NCI-H2171 treated with DMSO at 0.1 percent for 48 hours (cell line): ENCODE data around the gene DPP10.

Experiments used
- DNase-seq: peaks from one replicate; lab custom pipeline; 2025; lab: John Stamatoyannopoulos, UW

DPP10 gene

DNA sequence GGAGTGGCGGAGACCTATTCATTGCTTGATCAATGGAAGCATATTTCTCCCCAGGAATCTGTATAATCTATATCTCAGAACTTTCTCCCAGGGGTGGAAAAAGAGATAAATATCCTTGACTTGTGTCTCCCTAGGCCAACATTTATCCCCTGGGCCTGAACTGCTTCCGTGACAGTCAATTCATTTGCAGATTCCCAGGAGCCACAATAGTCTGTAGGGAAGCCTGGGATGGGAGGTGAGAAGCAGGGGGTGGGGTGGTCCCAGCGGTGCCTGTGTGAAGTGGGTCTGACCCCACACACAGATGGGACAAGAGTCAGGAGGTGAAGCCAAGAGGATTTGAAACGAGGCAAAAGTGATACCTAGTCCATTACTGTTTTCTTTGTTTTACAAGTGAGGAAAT is 166.8 kb downstream of the DPP10 start:
- DNase-seq = no peak

- no peak for DNase-seq
Measured at GRCh38 chr2:114609801-114610200, 167.4 kb downstream of the DPP10 start.

GRCh38 chr2:114610677-114611076 is 168.2 kb downstream of the DPP10 start:
- no peak for DNase-seq

DNA sequence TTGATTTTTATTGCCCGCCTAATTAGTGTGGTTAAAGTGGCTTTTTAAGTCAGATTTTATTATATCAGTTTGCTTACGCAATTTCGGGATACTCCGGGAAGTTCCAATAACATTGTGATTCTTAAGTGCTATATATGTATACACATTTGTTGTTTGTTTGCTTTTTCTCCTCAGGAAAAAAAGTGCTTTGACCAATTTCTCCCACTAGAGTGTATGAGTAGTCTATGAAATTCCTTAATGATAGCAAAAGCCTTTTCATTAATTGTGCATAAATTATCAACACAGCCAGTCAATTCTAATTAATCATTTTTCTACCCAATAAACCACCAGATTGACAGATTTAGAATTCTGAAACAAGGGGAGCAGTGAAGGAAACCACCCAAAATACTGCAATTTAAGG is 172.2 kb downstream of the DPP10 start:
- no peak for DNase-seq

- no peak for DNase-seq
Measured at GRCh38 chr2:114628481-114628880, 186.0 kb downstream of the DPP10 start.

DNA sequence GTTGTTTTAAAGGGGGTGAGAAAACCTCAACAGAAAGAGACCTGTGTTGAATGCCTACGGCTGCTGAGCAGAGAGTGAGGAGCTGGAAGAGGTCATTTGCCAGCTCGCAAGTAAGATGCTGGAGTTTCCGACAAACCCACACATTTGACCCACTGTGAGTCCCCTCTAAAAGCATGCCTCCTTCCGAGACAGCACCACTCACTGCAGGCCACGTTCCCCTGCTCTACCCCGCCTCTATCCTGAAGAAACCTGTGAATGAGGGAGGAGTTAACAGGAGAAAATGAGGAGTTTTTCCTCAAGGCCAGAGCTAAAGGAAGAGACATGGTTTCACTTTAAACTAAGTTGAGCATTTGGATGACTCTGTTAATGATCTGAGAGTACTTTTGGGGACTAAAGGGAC is 188.7 kb downstream of the DPP10 start:
- no peak for DNase-seq

DNA sequence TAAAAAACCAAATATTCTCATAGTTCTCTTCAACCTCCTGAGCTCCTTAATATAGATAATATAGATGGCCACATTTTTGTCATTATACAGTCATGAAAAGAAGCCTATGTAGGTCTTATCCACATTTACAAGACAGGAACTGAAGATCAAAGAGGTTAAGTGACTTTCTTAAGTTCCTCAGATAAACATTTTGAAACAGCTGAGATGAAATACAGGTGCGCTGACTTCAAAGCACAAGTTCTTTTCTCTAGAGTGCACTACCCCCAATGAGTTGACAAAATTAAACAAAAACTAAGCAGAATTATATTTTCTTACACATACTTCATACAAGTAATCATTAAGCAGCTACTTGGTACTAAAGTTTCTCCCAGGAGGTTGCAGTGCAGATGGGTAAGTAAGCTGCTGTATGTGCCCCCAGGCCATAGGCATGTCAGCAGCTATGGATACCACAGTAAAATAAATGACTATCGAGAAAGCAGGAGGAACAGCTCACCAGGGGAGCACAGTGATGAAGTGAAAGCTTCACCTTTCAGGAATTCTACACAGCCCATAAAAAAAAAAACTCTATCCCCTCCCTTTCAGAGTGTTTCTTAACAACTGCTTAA is 199.8 kb downstream of the DPP10 start:
- no peak for DNase-seq

- no peak for DNase-seq
Measured at GRCh38 chr2:114642988-114643553, 200.6 kb downstream of the DPP10 start.

- DNase-seq = no peak
Measured at GRCh38 chr2:114651933-114652332, 209.5 kb downstream of the DPP10 start.

DNA sequence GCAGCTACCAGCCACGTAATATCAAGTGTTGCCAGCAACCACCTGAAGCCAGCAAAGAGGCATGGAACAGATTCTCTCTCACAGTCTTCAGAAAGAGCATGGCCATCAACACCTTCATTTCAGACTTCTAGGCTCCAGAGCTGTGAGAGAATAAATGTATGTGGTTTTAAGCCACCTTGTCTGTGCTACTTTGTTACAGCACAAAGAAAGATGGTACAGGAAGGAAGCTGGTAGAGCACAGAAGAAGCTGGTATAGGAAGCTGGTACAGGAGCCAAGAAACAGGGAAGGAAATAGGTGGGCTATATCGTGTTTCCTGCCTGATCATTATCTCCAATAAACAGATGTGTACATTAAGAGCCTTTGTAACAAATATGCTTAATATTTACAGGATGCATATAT is 217.4 kb downstream of the DPP10 start:
- no peak for DNase-seq

GRCh38 chr2:114661971-114662939 is 219.8 kb downstream of the DPP10 start:
- no peak for DNase-seq

DNA sequence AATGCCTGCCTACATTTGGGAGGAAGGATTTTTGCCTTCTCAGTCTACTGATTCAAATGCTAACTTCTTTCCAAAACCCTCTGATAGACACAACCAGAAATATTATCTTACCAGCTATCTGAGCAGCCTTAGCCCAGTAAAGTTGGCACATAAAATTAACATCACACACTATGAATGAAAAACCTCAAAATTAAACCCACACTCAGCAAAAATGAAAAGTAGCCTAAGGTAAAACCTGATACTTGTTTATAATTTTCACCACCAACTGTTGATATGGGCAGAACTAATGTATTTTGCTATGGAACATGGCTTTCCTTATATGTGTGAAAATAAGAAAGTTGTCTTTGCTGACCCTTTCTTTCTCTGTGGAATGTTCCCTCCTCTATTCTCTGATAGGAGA is 226.0 kb downstream of the DPP10 start:
- no peak for DNase-seq

DNA sequence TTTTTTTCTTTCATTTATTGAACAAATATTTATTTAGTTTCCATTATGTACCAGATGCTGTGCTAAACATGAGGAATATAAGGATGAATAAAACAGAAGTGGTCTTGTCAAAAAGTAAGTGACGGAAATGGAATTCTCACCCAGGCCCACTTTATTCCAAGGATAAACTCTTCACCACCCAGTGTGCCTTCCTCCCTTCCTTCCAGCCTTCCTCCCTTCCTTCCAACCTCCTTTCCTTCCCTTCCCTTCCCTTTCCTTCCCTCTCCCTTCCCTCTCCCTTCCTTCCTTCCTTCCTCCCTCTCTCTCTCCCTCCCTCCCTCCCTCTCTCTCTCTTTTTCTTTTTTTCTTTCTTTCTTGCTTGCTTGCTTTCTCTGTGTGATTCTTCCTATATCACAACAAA is 240.8 kb downstream of the DPP10 start:
- DNase-seq = no peak

- DNase-seq = no peak
Measured at GRCh38 chr2:114684403-114684802, 242.0 kb downstream of the DPP10 start.

DNA sequence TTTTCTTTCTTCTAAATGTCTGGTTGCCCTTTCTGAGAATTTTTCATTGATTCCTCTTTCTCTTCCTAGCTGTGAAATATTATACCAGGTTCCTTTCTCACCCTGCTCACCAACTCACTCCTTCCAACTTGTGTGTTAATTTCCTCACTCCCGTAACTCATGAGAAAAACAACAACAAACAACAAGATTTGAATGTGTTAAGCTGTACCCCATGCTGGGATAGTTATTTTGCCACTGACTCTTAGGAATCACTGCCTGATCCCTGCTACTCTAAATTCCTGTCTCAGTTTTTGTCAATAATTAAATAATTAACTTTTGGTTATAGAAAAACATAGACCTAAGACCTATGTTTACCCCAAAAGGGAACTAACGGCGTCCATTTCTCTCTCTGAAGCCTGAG is 242.7 kb downstream of the DPP10 start:
- no peak for DNase-seq

DNA sequence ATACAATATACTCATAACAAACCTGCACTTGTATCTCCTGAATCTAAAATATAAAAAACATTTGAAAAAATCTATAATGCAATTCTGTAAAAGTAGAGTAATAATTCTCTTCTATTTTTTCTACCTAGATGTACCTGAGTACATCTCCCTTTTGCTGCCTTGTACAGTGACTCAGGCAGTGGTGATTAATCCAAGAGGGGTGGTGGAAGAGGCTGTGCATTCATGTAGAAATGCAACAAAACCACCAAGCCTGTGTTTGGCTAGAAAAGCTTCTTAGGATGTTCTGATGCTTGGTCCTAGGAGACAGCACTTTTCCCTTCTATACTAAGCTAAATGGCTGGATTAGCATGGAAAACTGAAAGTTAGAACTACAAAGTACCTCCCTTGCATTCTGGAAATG is 245.8 kb downstream of the DPP10 start:
- DNase-seq = no peak

- DNase-seq = no peak
Measured at GRCh38 chr2:114698520-114698919, 256.1 kb downstream of the DPP10 start.

DNA sequence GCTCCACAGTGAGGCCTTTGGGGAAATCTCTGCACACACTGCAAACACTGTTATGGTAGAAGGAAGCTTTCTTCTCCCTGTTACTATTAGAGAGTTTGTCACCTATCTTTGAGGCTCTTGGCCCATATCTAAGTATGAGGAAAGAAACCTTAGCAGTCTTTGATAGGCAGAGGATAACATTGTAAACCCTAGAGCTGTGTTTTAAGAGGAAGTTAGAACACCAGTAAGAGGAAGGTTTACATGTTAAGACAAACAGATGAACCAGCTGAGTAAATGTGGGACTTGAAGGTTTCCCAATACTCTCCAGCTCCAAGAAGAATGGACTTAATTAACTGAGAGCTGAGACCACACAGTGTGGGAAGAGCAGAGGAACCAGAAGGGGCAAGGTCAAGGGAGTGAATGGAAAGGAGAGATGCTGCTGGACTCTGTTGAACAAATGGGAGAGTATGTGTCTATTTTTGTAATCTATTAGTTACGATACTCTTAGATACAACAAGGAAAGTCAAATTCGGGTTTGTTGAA is 257.0 kb downstream of the DPP10 start:
- no peak for DNase-seq

- no peak for DNase-seq
Measured at GRCh38 chr2:114700440-114700839, 258.0 kb downstream of the DPP10 start.

DNA sequence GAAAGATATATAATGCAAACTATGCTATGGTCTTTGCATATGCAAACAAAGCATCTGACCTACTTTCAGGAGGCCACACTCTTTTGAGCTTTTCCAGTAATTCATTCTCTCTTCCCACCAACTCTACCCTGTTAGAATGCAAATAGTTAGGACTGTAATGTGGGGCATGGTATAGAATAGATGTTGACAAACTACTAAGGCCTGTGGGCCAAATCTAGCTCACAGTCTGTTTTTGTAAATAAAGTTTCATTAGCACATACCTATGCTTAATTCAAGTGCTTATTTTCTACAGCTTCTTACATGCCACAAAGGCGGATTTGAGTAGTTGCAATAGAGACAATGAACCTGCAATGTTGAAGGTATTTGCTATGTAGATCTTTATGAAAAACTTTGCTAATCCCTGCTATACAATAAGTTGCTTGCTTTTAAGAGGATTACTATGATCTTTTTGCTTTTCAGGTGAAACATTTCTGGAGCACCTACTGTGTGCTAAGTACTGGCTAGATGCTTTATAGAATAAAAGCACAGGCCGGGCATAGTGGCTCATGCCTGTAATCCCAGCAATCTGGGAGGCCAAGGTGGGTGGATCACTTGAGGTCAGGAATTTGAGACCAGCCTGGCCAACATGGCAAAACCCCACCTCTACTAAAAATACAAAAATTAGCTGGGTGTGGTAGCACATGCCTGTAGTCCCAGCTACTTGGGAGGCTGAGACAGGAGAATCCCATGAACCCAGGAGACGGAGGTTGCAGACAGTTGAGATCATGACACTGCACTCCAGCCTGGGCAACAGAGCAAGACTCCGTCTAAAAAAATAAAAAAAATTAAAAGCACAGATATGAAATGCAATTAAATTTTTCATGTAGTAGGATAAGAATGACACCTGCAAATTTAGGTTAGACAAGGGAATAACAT is 267.8 kb downstream of the DPP10 start:
- DNase-seq = no peak

GRCh38 chr2:114714313-114714712 is 271.9 kb downstream of the DPP10 start:
- no peak for DNase-seq

DNA sequence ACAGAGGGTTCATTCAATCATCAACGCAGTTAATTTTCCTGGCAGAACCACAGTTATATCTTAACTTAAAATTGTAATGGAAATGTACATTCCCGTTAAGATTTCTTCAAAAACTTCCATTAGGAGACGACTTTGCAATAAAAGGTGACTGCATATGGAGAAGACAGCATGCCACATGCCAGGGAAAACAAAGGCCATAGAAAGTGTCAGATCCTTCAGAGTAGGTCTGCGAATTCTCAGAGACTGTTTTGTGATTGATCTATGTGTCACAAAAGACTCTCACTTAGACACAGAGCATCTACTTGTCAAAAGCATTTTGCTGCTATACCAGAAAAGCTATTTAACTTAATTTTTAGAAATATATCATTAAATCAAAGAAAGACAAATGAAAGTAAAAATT is 274.6 kb downstream of the DPP10 start:
- no peak for DNase-seq
